HepG2 (cell line): ENCODE measurements around the gene EGR1. TPM values are rescaled to one million over a fixed set of nuclear protein-coding genes. Genes with fewer than 3 reads are reported as not detected.

Source experiments
- ATAC-seq: fragments of 200-7000 bp; cut with Tn5 transposase; 3 replicates; pipeline ENCODE4 v1.9.1; 2020; ENCODE audit warnings: mild to moderate bottlenecking, moderate library complexity
- BruUV-seq: library from RNA; stranded (reverse); fragments of 400-500 nt; replicated peaks from 2 replicates; lab custom pipeline; 2021; lab: Mats Ljungman, UMichigan
- CTCF ChIA-PET: fragments of 300-600 bp; formaldehyde crosslinking; extraction: SDS; loops from one replicate; lab custom pipeline; 2021; ENCODE audit warnings: low total read pairs, inconsistent platforms, low intra/inter-chr PET ratio; lab: Yijun Ruan, JAX
- POLR2A ChIA-PET: fragments of 350-600 bp; sonication (Branson Sonifier 250); formaldehyde crosslinking; loops from one replicate; lab custom pipeline; 2020; ENCODE audit warnings: antibody characterized with exemption, inconsistent platforms; lab: Yijun Ruan, JAX
- DNase-seq: peaks from one replicate; pipeline ENCODE4 v3.0.0-alpha.2; 2015; ENCODE audit warnings: low spot score
- FAIRE-seq: peaks from 3 replicates; lab custom pipeline; 2011; peaks lifted over from hg19 to GRCh38; lab: Jason Lieb, UNC
- H2AFZ ChIP-seq: one replicate; pipeline ENCODE4 v1.6.1; 2011; ENCODE audit warnings: low read length, inconsistent platforms
- H3K27ac ChIP-seq: fragments of 300-600 bp; 3 replicates; pipeline ENCODE4 v1.8.0; 2011; ENCODE audit warnings: mixed run types, mild to moderate bottlenecking, mixed read lengths, low read length, inconsistent platforms; ENCODE audit not compliant: insufficient read depth; ENCODE audit errors: extremely low read length
- H3K27me3 ChIP-seq, 2 experiments: fragments of 200-600 bp in 1 of 2; 2 replicates in 1 of 2; 3 replicates in 1 of 2; pipeline versions ENCODE4 v1.6.0 to v1.8.0; 2011; ENCODE audit warnings: low read length in 2 of 2, mild to moderate bottlenecking in 2 of 2, moderate library complexity in 2 of 2, inconsistent platforms in 1 of 2; ENCODE audit not compliant: insufficient read depth in 2 of 2, control insufficient read depth in 1 of 2
- H3K36me3 ChIP-seq, 2 experiments: fragments of 200-600 bp in 1 of 2; replicated peaks in 1 of 2; 2 replicates in 1 of 2; 3 replicates in 1 of 2; pipeline versions ENCODE4 v1.5.1 to v1.8.0; 2011; ENCODE audit warnings: low read length in 2 of 2, inconsistent platforms in 1 of 2; ENCODE audit not compliant: insufficient read depth in 2 of 2, control insufficient read depth in 1 of 2
- H3K4me1 ChIP-seq: 2 replicates; pipeline ENCODE4 v1.5.1; 2012; ENCODE audit warnings: low read length, inconsistent platforms; ENCODE audit not compliant: insufficient read depth
- H3K4me2 ChIP-seq: 2 replicates; pipeline ENCODE4 v1.6.0; 2011; ENCODE audit warnings: low read depth, low read length, inconsistent platforms
- H3K4me3 ChIP-seq, 3 experiments: fragments of 200-600 bp in 1 of 3; sonication (generic), shearing (Covaris generic) in 1 of 3; replicated peaks in 1 of 3; 2 replicates each; pipeline ENCODE4 v1.5.1; 2011 to 2016; ENCODE audit warnings: low read length in 3 of 3, inconsistent platforms in 2 of 3, low read depth in 2 of 3, mild to moderate bottlenecking in 2 of 3, control low read depth in 1 of 3, mixed read lengths in 1 of 3; ENCODE audit not compliant: insufficient read depth in 1 of 3
- H3K79me2 ChIP-seq: one replicate; pipeline ENCODE4 v1.6.1; 2011; ENCODE audit warnings: low read length, inconsistent platforms; ENCODE audit not compliant: insufficient read depth
- H3K9ac ChIP-seq: 2 replicates; pipeline ENCODE4 v1.6.0; 2011; ENCODE audit warnings: mild to moderate bottlenecking, low read depth, low read length, inconsistent platforms; ENCODE audit not compliant: insufficient read depth
- H3K9me3 ChIP-seq: 2 replicates; pipeline ENCODE4 v1.5.1; 2012; ENCODE audit warnings: mild to moderate bottlenecking, low read length
- H4K20me1 ChIP-seq: 2 replicates; pipeline ENCODE4 v1.6.0; 2011; ENCODE audit warnings: inconsistent platforms, mild to moderate bottlenecking, low read length, moderate library complexity; ENCODE audit not compliant: insufficient read depth
- ARNT2 ChIP-seq: sonication (generic); formaldehyde crosslinking; IDR thresholded peaks from 2 replicates; pipeline ENCODE4 v1.8.0; 2022; ENCODE audit warnings: mild to moderate bottlenecking, low read depth, missing genetic modification reagents, moderate library complexity
- CTCF ChIP-seq: sonication (generic); formaldehyde crosslinking; IDR thresholded peaks from 2 replicates; pipeline ENCODE4 v1.5.0; 2020; ENCODE audit warnings: mild to moderate bottlenecking, missing genetic modification reagents, moderate library complexity
- MNT ChIP-seq: fragments of 450-650 bp; IDR thresholded peaks from 2 replicates; pipeline ENCODE4 v1.6.1; 2016
- THAP8 ChIP-seq: sonication (generic); formaldehyde crosslinking; IDR thresholded peaks from 2 replicates; pipeline ENCODE4 v1.5.1; 2020; ENCODE audit warnings: missing genetic modification reagents, mild to moderate bottlenecking, borderline replicate concordance
- ZNF503 ChIP-seq: sonication (generic); formaldehyde crosslinking; IDR thresholded peaks from 2 replicates; pipeline ENCODE4 v1.4.0; 2020; ENCODE audit warnings: missing genetic modification reagents
- WGBS: methylation state at CpG from one replicate; pipeline ENCODE4 v1.1.6; 2017; ENCODE audit warnings: low lambda C conversion rate; 5-methylcytosine and 5-hydroxymethylcytosine counted together
- in situ Hi-C: cut with HindIII; loops from 2 replicates; pipeline ENCODE4 v1.10.0; 2017; ENCODE audit warnings: low pct_unique_long_range_greater_than_20kb; ENCODE audit not compliant: extremely low pct_ligation_motif_present
- intact Hi-C: fragments of 100-400 bp; cut with micrococcal nuclease; formaldehyde crosslinking; loops from one replicate; pipeline ENCODE4 v1.10.0; 2022; ENCODE audit not compliant: unreplicated experiment
- polyA plus RNA-seq, 8 experiments: library from polyadenylated mRNA; depleted of rRNA in 3 of 8; stranded (reverse) in 7 of 8; unstranded in 1 of 8; fragments of >200 nt; fragmentation: Illumina TruSeq in 4 of 8; extraction: Trizol in 4 of 8; gene quantifications; 2 replicates each; pipeline versions ENCODE4 v1.2.1 to v1.2.3, GENCODE V29; 2011 to 2016; ENCODE audit warnings: low read depth in 4 of 8, missing spikeins in 1 of 8, mixed read lengths in 1 of 8; ENCODE audit not compliant: insufficient read depth in 1 of 8
- total RNA-seq, 5 experiments: library from RNA; depleted of rRNA; stranded (reverse); fragments of >200 nt; fragmentation: Illumina TruSeq; extraction: Trizol; gene quantifications; 2 replicates each; pipeline ENCODE4 v1.2.3, GENCODE V29; 2016; ENCODE audit warnings: low read depth in 1 of 5

EGR1 gene
- total and polyA plus RNA-seq, 2 of the 13 experiments (the other 11 are each of a cell fraction or from before 2014, with no cell fraction given): 4.1 to 4.5 TPM

- FAIRE-seq: no peak
- POLR2A ChIA-PET: interaction anchor here (1.4 kb wide), 1 partner anchor 35 kb away, joined by 3 read pairs; no protein-coding TSS in a partner anchor
- Histone ChIP-seq H2AFZ (no peak overlapping the region), H3K9me3 (no peaks in the 10 kb centered on the region), H3K4me1 (peaks cover 55% of the 10 kb centered on the region), H3K79me2 (no peaks in the 10 kb centered on the region), H3K9ac (no peak overlapping the region), H3K36me3 (no peaks in the 10 kb centered on the region), H3K27me3 (peaks cover 9 to 47% of the 10 kb centered on the region in 2 experiments; a peak in 3 of 5 replicates), H3K4me2 (peak overlapping the region; percentile 43; the same call in 1 of the 2 replicates), H4K20me1 (no peaks in the 10 kb centered on the region), H3K4me3 (peak overlapping the region in 1 of 3 experiments; percentile 1; a peak in 1 of 6 replicates), H3K27ac (no peak overlapping the region)
- CTCF ChIA-PET: interaction anchor here (0.6 kb wide), 1 partner anchor 90 kb away, joined by 3 read pairs; no protein-coding TSS in a partner anchor
- intact Hi-C loops (no loop called here), in situ Hi-C loops (no loop called here)
- BruUV-seq: no TSS peak
- peak; percentile 14; the same call in 2 of the 3 replicates for ATAC-seq
- no peak for DNase-seq
- TF ChIP-seq CTCF (CRISPR knock-in tag) (0 out of 2 replicates have a peak, but pooled peaks have one; percentile 12), ARNT2 (no peak)
- 41% methylated on average over 10 of the region's 12 CpGs for WGBS
Measured at GRCh38 chr5:138457531-138458275, 7.6 kb upstream of the EGR1 start.

GRCh38 chr5:138458384-138458783 lies 6.9 kb upstream of the EGR1 start:
- H3K79me2 ChIP-seq: no peaks in the 10 kb centered on the region
- intact Hi-C loops: no loop called here
- 44% methylated on average over 5 of the region's 11 CpGs for WGBS
- no peaks in the 10 kb centered on the region for H3K9me3 ChIP-seq
- no peaks in the 10 kb centered on the region for H4K20me1 ChIP-seq
- BruUV-seq: no TSS peak
- ATAC-seq (peak; percentile 11), DNase-seq (no peak), FAIRE-seq (no peak)
- no peaks in the 10 kb centered on the region for H3K36me3 ChIP-seq
- ChIA-PET POLR2A (interaction anchor here (1.4 kb wide), 1 partner anchor 35 kb away, joined by 3 read pairs; no protein-coding TSS in a partner anchor), CTCF (no interaction called here)
- peak overlapping the region in 1 of 3 experiments; percentile 1; a peak in 1 of 6 replicates for H3K4me3 ChIP-seq
- TF ChIP-seq THAP8: no peak
- no peak for TF ChIP-seq ZNF503 (CRISPR knock-in tag)
- no peak for TF ChIP-seq MNT
- peaks cover 9 to 47% of the 10 kb centered on the region in 2 experiments; a peak in 3 of 5 replicates for H3K27me3 ChIP-seq
- no peak overlapping the region for H3K9ac ChIP-seq
- H3K27ac ChIP-seq: no peak overlapping the region
- H3K4me2 ChIP-seq: peak overlapping the region; percentile 70; the same call in 1 of the 2 replicates
- in situ Hi-C loops: no loop called here
- H3K4me1 ChIP-seq: peaks cover 55% of the 10 kb centered on the region
- H2AFZ ChIP-seq: no peak overlapping the region
